Measurements from ENCODE around the gene MORN3.
"Not testable (repeated sequence)": the region's sequence is repeated elsewhere in the genome, so short reads cannot be mapped to it uniquely, and the experiment has no call there.

MORN3 gene

GRCh38 chr12:121689430-121689829, 20.0 kb upstream of the MORN3 start:
- no peak for DNase-seq

- no peak for DNase-seq
Observed at GRCh38 chr12:121688966-121689365, 19.5 kb upstream of the MORN3 start.

GRCh38 chr12:121679661-121680197, 10.3 kb upstream of the MORN3 start:
- DNase-seq = not testable (repeated sequence)

- DNase-seq = no peak
Observed at GRCh38 chr12:121678716-121679300, 9.4 kb upstream of the MORN3 start.

- no peak for DNase-seq
Observed at GRCh38 chr12:121678305-121678704, 8.9 kb upstream of the MORN3 start.

GRCh38 chr12:121676190-121676589, 6.7 kb upstream of the MORN3 start:
- no peak for DNase-seq

GRCh38 chr12:121673013-121673511, 3.6 kb upstream of the MORN3 start:
- no peak for DNase-seq

- peak; percentile 31 for DNase-seq
Observed at GRCh38 chr12:121668750-121669520, 519 bp downstream of the MORN3 start.

- not testable (repeated sequence) for DNase-seq
Observed at GRCh38 chr12:121666829-121667228, 2.6 kb downstream of the MORN3 start.

- no peak for DNase-seq
Observed at GRCh38 chr12:121663610-121663929, 5.9 kb downstream of the MORN3 start.

GRCh38 chr12:121661353-121662105, 7.9 kb downstream of the MORN3 start:
- not testable (repeated sequence) for DNase-seq

GRCh38 chr12:121657305-121658008, 12.0 kb downstream of the MORN3 start:
- no peak for DNase-seq

GRCh38 chr12:121656122-121656521, 13.3 kb downstream of the MORN3 start:
- no peak for DNase-seq

- no peak for DNase-seq
Observed at GRCh38 chr12:121653999-121654398, 15.5 kb downstream of the MORN3 start.

GRCh38 chr12:121652767-121653497, 16.5 kb downstream of the MORN3 start:
- DNase-seq = no peak

GRCh38 chr12:121651320-121651719, 18.1 kb downstream of the MORN3 start:
- no peak for DNase-seq

- peak; percentile 50 for DNase-seq
Observed at GRCh38 chr12:121649819-121650353, 19.6 kb downstream of the MORN3 start.

- DNase-seq = no peak
Observed at GRCh38 chr12:121649322-121649721, 20.1 kb downstream of the MORN3 start.

GRCh38 chr12:121648458-121649028, 20.9 kb downstream of the MORN3 start:
- no peak for DNase-seq

- DNase-seq = no peak
Observed at GRCh38 chr12:121641343-121641630, 28.2 kb downstream of the MORN3 start.

GRCh38 chr12:121638298-121639202, 30.9 kb downstream of the MORN3 start:
- no peak for DNase-seq

Measured in KG1 (cell line).